WTC11 (cell line): ENCODE results near the gene CCDC8. TPM values are rescaled to one million over a fixed set of nuclear protein-coding genes. Genes with fewer than 3 reads are reported as not detected.
A peak's percentile ranks its signal among the peaks of the same experiment; 100 is the strongest.

Source experiments
- ATAC-seq: fragments of 200-7000 bp; cut with Tn5 transposase; 2 replicates; pipeline ENCODE4 v1.10.0; 2021; ENCODE audit warnings: mild to moderate bottlenecking, moderate library complexity
- CTCF ChIA-PET: fragments of 300-600 bp; sonication (Branson Sonifier 250); formaldehyde crosslinking; loops from one replicate; lab custom pipeline; 2021; ENCODE audit warnings: antibody characterized with exemption; lab: Charles Lee
- POLR2A ChIA-PET: fragments of 350-600 bp; sonication (Branson Sonifier 250); formaldehyde crosslinking; loops from one replicate; lab custom pipeline; 2021; ENCODE audit warnings: antibody characterized with exemption; lab: Charles Lee
- DNase-seq: peaks from one replicate; pipeline ENCODE4 v3.0.0; 2021; ENCODE audit warnings: low spot score
- H3K27ac Mint-ChIP-seq: 2 replicates; pipeline ENCODE4 v1.8.0; 2021; ENCODE audit warnings: mixed read lengths
- H3K27me3 Mint-ChIP-seq: 2 replicates; pipeline ENCODE4 v1.8.0; 2021; ENCODE audit warnings: low read depth, mild to moderate bottlenecking, moderate library complexity, mixed read lengths
- H3K36me3 Mint-ChIP-seq: 2 replicates; pipeline ENCODE4 v1.8.0; 2021; ENCODE audit warnings: mixed read lengths
- H3K4me1 Mint-ChIP-seq: 2 replicates; pipeline ENCODE4 v1.8.0; 2022; ENCODE audit warnings: mixed read lengths
- H3K4me3 Mint-ChIP-seq: 2 replicates; pipeline ENCODE4 v1.8.0; 2021; ENCODE audit warnings: mild to moderate bottlenecking, moderate library complexity, mixed read lengths
- H3K9me3 Mint-ChIP-seq: 2 replicates; pipeline ENCODE4 v1.8.0; 2021; ENCODE audit warnings: mixed read lengths
- FOXP1 ChIP-seq: sonication (generic); formaldehyde crosslinking; IDR thresholded peaks from 2 replicates; pipeline ENCODE4 v1.8.0; 2022; ENCODE audit warnings: missing genetic modification reagents, mild to moderate bottlenecking, moderate library complexity, borderline replicate concordance
- GABPB1 ChIP-seq: sonication (generic); formaldehyde crosslinking; IDR thresholded peaks from 2 replicates; pipeline ENCODE4 v1.8.1; 2023; ENCODE audit warnings: mild to moderate bottlenecking, missing genetic modification reagents
- IRF2 ChIP-seq: sonication (generic); formaldehyde crosslinking; IDR thresholded peaks from 2 replicates; pipeline ENCODE4 v1.8.0; 2022; ENCODE audit warnings: low read depth, missing genetic modification reagents, borderline replicate concordance
- KAT7 ChIP-seq: sonication (generic); formaldehyde crosslinking; IDR thresholded peaks from 2 replicates; pipeline ENCODE4 v1.8.1; 2023; ENCODE audit warnings: missing genetic modification reagents, mild to moderate bottlenecking, borderline replicate concordance
- OVOL2 ChIP-seq: fragments of 250-450 bp; sonication (Bioruptor Pico); IDR thresholded peaks from 2 replicates; pipeline ENCODE4 v1.9.0; 2021; ENCODE audit warnings: mild to moderate bottlenecking, borderline replicate concordance
- SOX15 ChIP-seq: fragments of 250-450 bp; sonication (Bioruptor Pico); IDR thresholded peaks from 2 replicates; pipeline ENCODE4 v1.9.0; 2021; ENCODE audit warnings: mild to moderate bottlenecking
- ZBTB21 ChIP-seq: sonication (generic); formaldehyde crosslinking; IDR thresholded peaks from 2 replicates; pipeline ENCODE4 v1.8.1; 2023; ENCODE audit warnings: mild to moderate bottlenecking, missing genetic modification reagents, borderline replicate concordance
- ZNF416 ChIP-seq: fragments of 250-450 bp; sonication (Bioruptor Pico); IDR thresholded peaks from 2 replicates; pipeline ENCODE4 v1.9.0; 2021; ENCODE audit warnings: mild to moderate bottlenecking, inconsistent platforms
- ZNF671 ChIP-seq: fragments of 250-450 bp; sonication (Bioruptor Pico); IDR thresholded peaks from 2 replicates; pipeline ENCODE4 v1.8.0; 2021; ENCODE audit warnings: mild to moderate bottlenecking
- total RNA-seq: library from RNA; stranded (reverse); gene quantifications from 3 replicates; pipeline ENCODE4 v1.2.3, GENCODE V29; 2021
- TF ChIP-seq, protein P1 (sequence below): fragments of 250-450 bp; sonication (Bioruptor Pico); IDR thresholded peaks from 2 replicates; pipeline ENCODE4 v1.9.0; 2021; ENCODE audit warnings: mild to moderate bottlenecking
- TF ChIP-seq, protein P2 (sequence below): sonication (generic); formaldehyde crosslinking; IDR thresholded peaks from 2 replicates; pipeline ENCODE4 v1.8.1; 2023; ENCODE audit warnings: mild to moderate bottlenecking, moderate library complexity, missing genetic modification reagents
- TF ChIP-seq, protein P3 (sequence below): fragments of 250-450 bp; sonication (Bioruptor Pico); IDR thresholded peaks from 2 replicates; pipeline ENCODE4 v1.8.0; 2021; ENCODE audit warnings: mild to moderate bottlenecking
- TF ChIP-seq, protein P4 (sequence below): sonication (generic); formaldehyde crosslinking; IDR thresholded peaks from 2 replicates; pipeline ENCODE4 v1.8.1; 2022; ENCODE audit warnings: mild to moderate bottlenecking, moderate library complexity, missing genetic modification reagents
- TF ChIP-seq, protein P5 (sequence below): sonication (generic); formaldehyde crosslinking; conservative IDR thresholded peaks from 2 replicates; pipeline ENCODE4 v1.8.1; 2023; ENCODE audit warnings: mild to moderate bottlenecking, low read depth, missing genetic modification reagents, moderate library complexity
- TF ChIP-seq, protein P6 (sequence below): fragments of 200-600 bp; IDR thresholded peaks from 2 replicates; pipeline ENCODE4 v1.8.0; 2022; ENCODE audit warnings: antibody characterized with exemption

CCDC8 gene
- total RNA-seq, 1 experiment from 2014 or later: 25.7 TPM

DNA sequence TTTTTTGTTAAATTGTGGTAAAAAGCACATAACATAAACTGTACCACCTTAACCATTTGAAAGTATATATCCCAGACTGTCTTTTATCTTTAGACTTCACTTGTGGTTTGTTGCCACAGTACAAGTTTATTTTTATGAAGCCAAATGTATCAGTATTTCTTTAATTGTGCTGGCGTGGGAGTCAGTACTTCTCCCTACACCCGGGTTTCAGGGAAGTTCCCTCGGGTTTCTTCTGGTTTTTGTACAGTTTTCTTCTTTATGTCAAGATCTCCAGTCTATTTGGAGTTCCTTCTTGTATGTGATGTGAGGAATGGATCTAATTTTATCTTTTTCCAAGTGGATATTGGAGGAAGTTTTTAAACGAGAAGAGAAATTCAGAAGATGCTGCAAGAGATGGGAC is 20.5 kb downstream of the CCDC8 start:
- no peak overlapping the region for H3K4me3 Mint-ChIP-seq
- peaks cover 9% of the 10 kb centered on the region for H3K4me1 Mint-ChIP-seq
- H3K9me3 Mint-ChIP-seq: no peaks in the 10 kb centered on the region
- peaks cover 34% of the 10 kb centered on the region for H3K36me3 Mint-ChIP-seq
- peak overlapping the region; percentile 78 for H3K27ac Mint-ChIP-seq
- DNase-seq (no peak), ATAC-seq (no peak)
- no peaks in the 10 kb centered on the region for H3K27me3 Mint-ChIP-seq
- TF ChIP-seq ZNF671 (no peak), FOXP1 (CRISPR knock-in tag) (no peak), KAT7 (CRISPR knock-in tag) (no peak), ZBTB21 (no peak)
- TF ChIP-seq, protein P1, sequence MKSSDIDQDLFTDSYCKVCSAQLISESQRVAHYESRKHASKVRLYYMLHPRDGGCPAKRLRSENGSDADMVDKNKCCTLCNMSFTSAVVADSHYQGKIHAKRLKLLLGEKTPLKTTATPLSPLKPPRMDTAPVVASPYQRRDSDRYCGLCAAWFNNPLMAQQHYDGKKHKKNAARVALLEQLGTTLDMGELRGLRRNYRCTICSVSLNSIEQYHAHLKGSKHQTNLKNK (CRISPR knock-in tag): no peak
- ChIA-PET CTCF (interaction anchor here (0.6 to 1.2 kb wide), 2 partner anchors 21 to 110 kb away, joined by 3 to 4 read pairs; no protein-coding TSS in a partner anchor), POLR2A (no interaction called here)

DNA sequence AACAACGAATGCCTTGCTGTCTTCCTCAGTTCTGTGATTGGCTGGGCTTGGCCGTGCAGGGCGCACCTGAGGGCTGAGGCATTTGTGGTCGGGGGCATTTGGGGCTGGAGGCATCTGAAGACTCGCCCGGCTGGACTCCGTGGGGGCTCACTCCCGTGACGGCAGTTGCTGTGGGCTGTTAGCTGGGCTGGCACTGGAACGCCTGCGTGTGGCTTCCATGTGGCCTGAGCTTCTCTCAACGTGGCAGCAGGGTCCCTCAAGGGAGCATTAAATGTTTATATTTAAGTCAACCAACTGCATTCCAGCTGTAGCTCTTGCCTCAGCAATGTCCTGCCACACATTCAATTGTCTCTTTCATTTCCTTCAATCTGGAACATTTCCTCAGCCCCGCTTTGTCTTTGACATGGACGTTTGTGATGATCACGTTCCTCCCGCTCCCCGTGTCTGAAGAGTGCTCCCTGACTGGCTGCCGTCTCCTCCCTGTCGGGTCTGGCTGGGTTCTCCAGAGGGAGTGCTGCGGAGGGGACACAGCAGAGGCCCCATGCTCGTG is 21.0 kb downstream of the CCDC8 start:
- ATAC-seq: no peak
- no peaks in the 10 kb centered on the region for H3K9me3 Mint-ChIP-seq
- CTCF ChIA-PET: interaction anchor here (0.6 to 2.4 kb wide), 8 partner anchors 10 to 137 kb away, joined by 3 to 12 read pairs (median 4); no protein-coding TSS in a partner anchor
- no peak for TF ChIP-seq KAT7 (CRISPR knock-in tag)
- TF ChIP-seq ZNF416 (CRISPR knock-in tag): no peak
- TF ChIP-seq IRF2 (CRISPR knock-in tag): no peak
- TF ChIP-seq, protein P2, sequence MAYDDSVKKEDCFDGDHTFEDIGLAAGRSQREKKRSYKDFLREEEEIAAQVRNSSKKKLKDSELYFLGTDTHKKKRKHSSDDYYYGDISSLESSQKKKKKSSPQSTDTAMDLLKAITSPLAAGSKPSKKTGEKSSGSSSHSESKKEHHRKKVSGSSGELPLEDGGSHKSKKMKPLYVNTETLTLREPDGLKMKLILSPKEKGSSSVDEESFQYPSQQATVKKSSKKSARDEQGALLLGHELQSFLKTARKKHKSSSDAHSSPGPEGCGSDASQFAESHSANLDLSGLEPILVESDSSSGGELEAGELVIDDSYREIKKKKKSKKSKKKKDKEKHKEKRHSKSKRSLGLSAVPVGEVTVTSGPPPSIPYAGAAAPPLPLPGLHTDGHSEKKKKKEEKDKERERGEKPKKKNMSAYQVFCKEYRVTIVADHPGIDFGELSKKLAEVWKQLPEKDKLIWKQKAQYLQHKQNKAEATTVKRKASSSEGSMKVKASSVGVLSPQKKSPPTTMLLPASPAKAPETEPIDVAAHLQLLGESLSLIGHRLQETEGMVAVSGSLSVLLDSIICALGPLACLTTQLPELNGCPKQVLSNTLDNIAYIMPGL: no peak
- TF ChIP-seq OVOL2 (CRISPR knock-in tag): no peak
- TF ChIP-seq, protein P3, sequence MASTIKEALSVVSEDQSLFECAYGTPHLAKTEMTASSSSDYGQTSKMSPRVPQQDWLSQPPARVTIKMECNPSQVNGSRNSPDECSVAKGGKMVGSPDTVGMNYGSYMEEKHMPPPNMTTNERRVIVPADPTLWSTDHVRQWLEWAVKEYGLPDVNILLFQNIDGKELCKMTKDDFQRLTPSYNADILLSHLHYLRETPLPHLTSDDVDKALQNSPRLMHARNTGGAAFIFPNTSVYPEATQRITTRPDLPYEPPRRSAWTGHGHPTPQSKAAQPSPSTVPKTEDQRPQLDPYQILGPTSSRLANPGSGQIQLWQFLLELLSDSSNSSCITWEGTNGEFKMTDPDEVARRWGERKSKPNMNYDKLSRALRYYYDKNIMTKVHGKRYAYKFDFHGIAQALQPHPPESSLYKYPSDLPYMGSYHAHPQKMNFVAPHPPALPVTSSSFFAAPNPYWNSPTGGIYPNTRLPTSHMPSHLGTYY (CRISPR knock-in tag): no peak
- TF ChIP-seq, protein P4, sequence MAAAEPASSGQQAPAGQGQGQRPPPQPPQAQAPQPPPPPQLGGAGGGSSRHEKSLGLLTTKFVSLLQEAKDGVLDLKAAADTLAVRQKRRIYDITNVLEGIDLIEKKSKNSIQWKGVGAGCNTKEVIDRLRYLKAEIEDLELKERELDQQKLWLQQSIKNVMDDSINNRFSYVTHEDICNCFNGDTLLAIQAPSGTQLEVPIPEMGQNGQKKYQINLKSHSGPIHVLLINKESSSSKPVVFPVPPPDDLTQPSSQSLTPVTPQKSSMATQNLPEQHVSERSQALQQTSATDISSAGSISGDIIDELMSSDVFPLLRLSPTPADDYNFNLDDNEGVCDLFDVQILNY (CRISPR knock-in tag): no peak
- TF ChIP-seq SOX15 (CRISPR knock-in tag): no peak
- TF ChIP-seq, protein P5, sequence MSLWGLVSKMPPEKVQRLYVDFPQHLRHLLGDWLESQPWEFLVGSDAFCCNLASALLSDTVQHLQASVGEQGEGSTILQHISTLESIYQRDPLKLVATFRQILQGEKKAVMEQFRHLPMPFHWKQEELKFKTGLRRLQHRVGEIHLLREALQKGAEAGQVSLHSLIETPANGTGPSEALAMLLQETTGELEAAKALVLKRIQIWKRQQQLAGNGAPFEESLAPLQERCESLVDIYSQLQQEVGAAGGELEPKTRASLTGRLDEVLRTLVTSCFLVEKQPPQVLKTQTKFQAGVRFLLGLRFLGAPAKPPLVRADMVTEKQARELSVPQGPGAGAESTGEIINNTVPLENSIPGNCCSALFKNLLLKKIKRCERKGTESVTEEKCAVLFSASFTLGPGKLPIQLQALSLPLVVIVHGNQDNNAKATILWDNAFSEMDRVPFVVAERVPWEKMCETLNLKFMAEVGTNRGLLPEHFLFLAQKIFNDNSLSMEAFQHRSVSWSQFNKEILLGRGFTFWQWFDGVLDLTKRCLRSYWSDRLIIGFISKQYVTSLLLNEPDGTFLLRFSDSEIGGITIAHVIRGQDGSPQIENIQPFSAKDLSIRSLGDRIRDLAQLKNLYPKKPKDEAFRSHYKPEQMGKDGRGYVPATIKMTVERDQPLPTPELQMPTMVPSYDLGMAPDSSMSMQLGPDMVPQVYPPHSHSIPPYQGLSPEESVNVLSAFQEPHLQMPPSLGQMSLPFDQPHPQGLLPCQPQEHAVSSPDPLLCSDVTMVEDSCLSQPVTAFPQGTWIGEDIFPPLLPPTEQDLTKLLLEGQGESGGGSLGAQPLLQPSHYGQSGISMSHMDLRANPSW (CRISPR knock-in tag): no peak
- no peak for TF ChIP-seq GABPB1 (CRISPR knock-in tag)
- TF ChIP-seq, protein P6, sequence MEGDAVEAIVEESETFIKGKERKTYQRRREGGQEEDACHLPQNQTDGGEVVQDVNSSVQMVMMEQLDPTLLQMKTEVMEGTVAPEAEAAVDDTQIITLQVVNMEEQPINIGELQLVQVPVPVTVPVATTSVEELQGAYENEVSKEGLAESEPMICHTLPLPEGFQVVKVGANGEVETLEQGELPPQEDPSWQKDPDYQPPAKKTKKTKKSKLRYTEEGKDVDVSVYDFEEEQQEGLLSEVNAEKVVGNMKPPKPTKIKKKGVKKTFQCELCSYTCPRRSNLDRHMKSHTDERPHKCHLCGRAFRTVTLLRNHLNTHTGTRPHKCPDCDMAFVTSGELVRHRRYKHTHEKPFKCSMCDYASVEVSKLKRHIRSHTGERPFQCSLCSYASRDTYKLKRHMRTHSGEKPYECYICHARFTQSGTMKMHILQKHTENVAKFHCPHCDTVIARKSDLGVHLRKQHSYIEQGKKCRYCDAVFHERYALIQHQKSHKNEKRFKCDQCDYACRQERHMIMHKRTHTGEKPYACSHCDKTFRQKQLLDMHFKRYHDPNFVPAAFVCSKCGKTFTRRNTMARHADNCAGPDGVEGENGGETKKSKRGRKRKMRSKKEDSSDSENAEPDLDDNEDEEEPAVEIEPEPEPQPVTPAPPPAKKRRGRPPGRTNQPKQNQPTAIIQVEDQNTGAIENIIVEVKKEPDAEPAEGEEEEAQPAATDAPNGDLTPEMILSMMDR: no peak
- TF ChIP-seq, all 79 proteins: peak for 0
- Mint-ChIP-seq H3K4me1 (peaks cover 5% of the 10 kb centered on the region), H3K4me3 (no peak overlapping the region), H3K27ac (peak overlapping the region; percentile 78; the same call in 1 of the 2 replicates), H3K27me3 (no peaks in the 10 kb centered on the region), H3K36me3 (peaks cover 39% of the 10 kb centered on the region)
- DNase-seq: no peak
- POLR2A ChIA-PET: no interaction called here
